HepG2 (cell line): Measurements from ENCODE around the gene EMC1. TPM values are rescaled to one million over a fixed set of nuclear protein-coding genes. Genes with fewer than 3 reads are reported as not detected.

Experiments
- BATF2 ChIP-seq: sonication (generic); formaldehyde crosslinking; IDR thresholded peaks from 2 replicates; pipeline ENCODE4 v1.8.0; 2022; ENCODE audit warnings: mild to moderate bottlenecking, missing genetic modification reagents, moderate library complexity
- CBX1 ChIP-seq: IDR thresholded peaks from one replicate; pipeline ENCODE4 v1.6.1; 2016; ENCODE audit warnings: antibody characterized with exemption, low read depth
- FOXO1 ChIP-seq: sonication (generic); formaldehyde crosslinking; IDR thresholded peaks from 2 replicates; pipeline ENCODE4 v1.4.0; 2020; ENCODE audit warnings: missing genetic modification reagents
- HINFP ChIP-seq: sonication (generic); formaldehyde crosslinking; IDR thresholded peaks from 2 replicates; pipeline ENCODE4 v1.4.0; 2020; ENCODE audit warnings: low read depth, mild to moderate bottlenecking, missing genetic modification reagents
- HNF4G ChIP-seq, 2 experiments: sonication (generic) in 1 of 2; formaldehyde crosslinking in 1 of 2; IDR thresholded peaks; 2 replicates each; pipeline versions ENCODE4 v1.4.0 to v1.6.1; 2011 to 2020; ENCODE audit warnings: borderline replicate concordance in 2 of 2, low read depth in 2 of 2, mild to moderate bottlenecking in 2 of 2, low read length in 1 of 2, missing genetic modification reagents in 1 of 2, moderate library complexity in 1 of 2
- IKZF5 ChIP-seq: IDR thresholded peaks from 2 replicates; pipeline ENCODE4 v1.6.1; 2018; ENCODE audit warnings: missing genetic modification reagents, mild to moderate bottlenecking, missing compliant biosample characterization
- KAT7 ChIP-seq: IDR thresholded peaks from 2 replicates; pipeline ENCODE4 v1.6.1; 2018; ENCODE audit warnings: borderline replicate concordance, missing compliant biosample characterization
- MAFF ChIP-seq: IDR thresholded peaks from 2 replicates; pipeline ENCODE4 v1.6.1; 2011; ENCODE audit warnings: low read depth, low read length, improper control_type of control experiment
- NR2F1 ChIP-seq, 2 experiments: fragments of 450-650 bp in 1 of 2; formaldehyde crosslinking in 1 of 2; IDR thresholded peaks; 2 replicates each; pipeline versions ENCODE4 v1.5.0 to v1.6.1; 2016 to 2020; ENCODE audit warnings: mild to moderate bottlenecking in 1 of 2, missing compliant biosample characterization in 1 of 2, missing genetic modification reagents in 1 of 2, moderate library complexity in 1 of 2
- REST ChIP-seq, 2 experiments: IDR thresholded peaks; 2 replicates each; pipeline ENCODE4 v1.6.1; 2011 to 2012; ENCODE audit warnings: low read length in 2 of 2, borderline replicate concordance in 1 of 2, low read depth in 1 of 2, mild to moderate bottlenecking in 1 of 2, moderate library complexity in 1 of 2
- SIN3B ChIP-seq: fragments of 150-350 bp; IDR thresholded peaks from 2 replicates; pipeline ENCODE4 v1.6.1; 2014; ENCODE audit warnings: low read length
- WIZ ChIP-seq: sonication (generic); formaldehyde crosslinking; IDR thresholded peaks from 2 replicates; pipeline ENCODE4 v1.5.1; 2020; ENCODE audit warnings: mild to moderate bottlenecking, missing genetic modification reagents
- ZNF121 ChIP-seq: sonication (generic); formaldehyde crosslinking; IDR thresholded peaks from 2 replicates; pipeline ENCODE4 v1.5.0; 2020; ENCODE audit warnings: mild to moderate bottlenecking, missing genetic modification reagents
- ZNF367 ChIP-seq: sonication (generic); formaldehyde crosslinking; IDR thresholded peaks from 2 replicates; pipeline ENCODE4 v1.4.0; 2020; ENCODE audit warnings: missing genetic modification reagents, borderline replicate concordance
- ZNF556 ChIP-seq: sonication (generic); formaldehyde crosslinking; IDR thresholded peaks from 2 replicates; pipeline ENCODE4 v1.4.0; 2020; ENCODE audit warnings: mild to moderate bottlenecking, missing genetic modification reagents, borderline replicate concordance
- ZNF574 ChIP-seq: sonication (generic); formaldehyde crosslinking; IDR thresholded peaks from 2 replicates; pipeline ENCODE4 v1.4.0; 2020; ENCODE audit warnings: missing genetic modification reagents
- ZNF766 ChIP-seq: sonication (generic); formaldehyde crosslinking; IDR thresholded peaks from 2 replicates; pipeline ENCODE4 v1.5.0; 2020; ENCODE audit warnings: missing genetic modification reagents, borderline replicate concordance
- ZSCAN20 ChIP-seq: sonication (generic); formaldehyde crosslinking; IDR thresholded peaks from 2 replicates; pipeline ENCODE4 v1.4.0; 2020; ENCODE audit warnings: missing genetic modification reagents, mild to moderate bottlenecking, borderline replicate concordance
- polyA plus RNA-seq, 8 experiments: library from polyadenylated mRNA; depleted of rRNA in 3 of 8; stranded (reverse) in 7 of 8; unstranded in 1 of 8; fragments of >200 nt; fragmentation: Illumina TruSeq in 4 of 8; extraction: Trizol in 4 of 8; gene quantifications; 2 replicates each; pipeline versions ENCODE4 v1.2.1 to v1.2.3, GENCODE V29; 2011 to 2016; ENCODE audit warnings: low read depth in 4 of 8, missing spikeins in 1 of 8, mixed read lengths in 1 of 8; ENCODE audit not compliant: insufficient read depth in 1 of 8
- total RNA-seq, 5 experiments: library from RNA; depleted of rRNA; stranded (reverse); fragments of >200 nt; fragmentation: Illumina TruSeq; extraction: Trizol; gene quantifications; 2 replicates each; pipeline ENCODE4 v1.2.3, GENCODE V29; 2016; ENCODE audit warnings: low read depth in 1 of 5

EMC1 gene
- total and polyA plus RNA-seq, 2 of the 13 experiments (the other 11 are each of a cell fraction or from before 2014, with no cell fraction given): 38.0 to 61.3 TPM

GRCh38 chr1:19209990-19210771 is 41.1 kb downstream of the EMC1 start, which contains the start of gene UBR4 (continued):
- TF ChIP-seq ZNF121 (CRISPR knock-in tag) (no peak; the same call in 1 of the 2 replicates), ZNF574 (CRISPR knock-in tag) (peak; percentile 92), CBX1 (no peak), WIZ (peak; percentile 86; the same call in 1 of the 2 replicates), REST (IDR thresholded peaks at IDR 0.05; ENCODE audit: borderline replicate concordance in 1 of 2, low read depth in 1 of 2, low read length in 2 of 2) (no peak), IKZF5 (CRISPR knock-in tag) (peak; percentile 92), NR2F1 (CRISPR knock-in tag; IDR thresholded peaks at IDR 0.05) (peak; percentile 61 to 64; a peak in 2 of 4 replicates), MAFF (no peak; the same call in 1 of the 2 replicates), FOXO1 (CRISPR knock-in tag) (peak; percentile 69), BATF2 (CRISPR knock-in tag) (no peak; the same call in 1 of the 2 replicates), KAT7 (CRISPR knock-in tag) (no peak; the same call in 1 of the 2 replicates), ZSCAN20 (peak; percentile 60), ZNF556 (CRISPR knock-in tag) (no peak), SIN3B (peak; percentile 64; the same call in 1 of the 2 replicates), ZNF766 (peak; percentile 65; the same call in 1 of the 2 replicates), ZNF367 (CRISPR knock-in tag) (peak; percentile 84), HNF4G (IDR thresholded peaks at IDR 0.05; ENCODE audit: borderline replicate concordance, low read depth, low read length) (peak; percentile 98), HNF4G (CRISPR knock-in tag; IDR thresholded peaks at IDR 0.05; ENCODE audit: borderline replicate concordance, low read depth) (peak; percentile 97), HINFP (no peak)
